Caki2 (cell line): ENCODE results near the gene CYP11A1. TPM values are rescaled to one million over a fixed set of nuclear protein-coding genes. Genes with fewer than 3 reads are reported as not detected.
A peak's percentile ranks its signal among the peaks of the same experiment; 100 is the strongest.

Experiments used
- DNase-seq: peaks from one replicate; pipeline ENCODE4 v3.0.0-alpha.2; 2015; ENCODE audit warnings: low read depth
- in situ Hi-C: cut with HindIII; loops from 2 replicates; pipeline ENCODE4 v1.10.0; 2016; ENCODE audit warnings: low sequenced_read_pairs, low pct_unique_long_range_greater_than_20kb, mixed read lengths
- total RNA-seq: library from RNA; depleted of rRNA; stranded (reverse); fragments of >200 nt; shearing (Covaris generic); gene quantifications from 2 replicates; pipeline ENCODE4 v1.2.3, GENCODE V29; 2014; ENCODE audit warnings: low replicate concordance

Gene CYP11A1
- total RNA-seq, 1 experiment from 2014 or later = not detected

GRCh38 chr15:74381190-74381453 lies 13.7 kb upstream of the CYP11A1 start:
- in situ Hi-C loops = no loop called here

GRCh38 chr15:74380361-74381189 lies 13.1 kb upstream of the CYP11A1 start:
- in situ Hi-C loops = no loop called here
- DNase-seq = no peak

More at GRCh38 chr15:74381190-74381453, 13.7 kb upstream of the CYP11A1 start:
- DNase-seq = no peak

- in situ Hi-C loops = no loop called here
These were observed 11.4 kb upstream of the CYP11A1 start for GRCh38 chr15:74378848-74379247.

GRCh38 chr15:74377831-74378766 lies 10.7 kb upstream of the CYP11A1 start:
- in situ Hi-C loops = no loop called here
- no peak for DNase-seq

More at GRCh38 chr15:74378848-74379247, 11.4 kb upstream of the CYP11A1 start:
- DNase-seq = no peak

- no peak for DNase-seq
- in situ Hi-C loops = no loop called here
These were observed 9.6 kb upstream of the CYP11A1 start for GRCh38 chr15:74376825-74377581.

GRCh38 chr15:74376226-74376625 lies 8.8 kb upstream of the CYP11A1 start:
- DNase-seq = no peak
- in situ Hi-C loops = no loop called here

GRCh38 chr15:74375303-74375693 lies 7.9 kb upstream of the CYP11A1 start:
- peak; percentile 70 for DNase-seq
- in situ Hi-C loops = no loop called here

- in situ Hi-C loops = loop anchor here (25.0 kb wide), 1 partner anchor 388 kb away; no protein-coding TSS in a partner anchor
- no peak for DNase-seq
These were observed 7.3 kb upstream of the CYP11A1 start for GRCh38 chr15:74374648-74375302.

GRCh38 chr15:74373731-74374647 lies 6.5 kb upstream of the CYP11A1 start:
- in situ Hi-C loops = loop anchor here (25.0 kb wide), 1 partner anchor 388 kb away; no protein-coding TSS in a partner anchor
- DNase-seq = peak; percentile 77

- in situ Hi-C loops = loop anchor here (25.0 kb wide), 1 partner anchor 389 kb away; no protein-coding TSS in a partner anchor
- DNase-seq = no peak
These were observed 5.7 kb upstream of the CYP11A1 start for GRCh38 chr15:74373056-74373650.

- no peak for DNase-seq
- in situ Hi-C loops = loop anchor here (25.0 kb wide), 1 partner anchor 392 kb away; no protein-coding TSS in a partner anchor
These were observed 3.0 kb upstream of the CYP11A1 start for GRCh38 chr15:74370471-74370870.

- DNase-seq = no peak
- in situ Hi-C loops = loop anchor here (25.0 kb wide), 1 partner anchor 393 kb away; no protein-coding TSS in a partner anchor
These were observed 2.3 kb upstream of the CYP11A1 start for GRCh38 chr15:74369756-74370155.

- DNase-seq = no peak
- in situ Hi-C loops = loop anchor here (25.0 kb wide), 1 partner anchor 393 kb away; no protein-coding TSS in a partner anchor
These were observed 1.8 kb upstream of the CYP11A1 start for GRCh38 chr15:74369084-74369745.

GRCh38 chr15:74368121-74368520 lies 675 bp upstream of the CYP11A1 start:
- in situ Hi-C loops = loop anchor here (25.0 kb wide), 1 partner anchor 394 kb away; no protein-coding TSS in a partner anchor
- no peak for DNase-seq

- no peak for DNase-seq
- in situ Hi-C loops = loop anchor here (25.0 kb wide), 1 partner anchor 396 kb away; no protein-coding TSS in a partner anchor
These were observed 1.6 kb downstream of the CYP11A1 start for GRCh38 chr15:74365598-74366445.
